H1 (cell line): ENCODE data around the gene ODR4.

Source experiments
- CHD1 ChIP-seq: IDR thresholded peaks from 2 replicates; pipeline ENCODE4 v1.6.1; 2012; ENCODE audit warnings: low read depth, low read length, improper control_type of control experiment
- CTCF ChIP-seq, 3 experiments: IDR thresholded peaks; 1 replicate in 2 of 3; 2 replicates in 1 of 3; pipeline versions ENCODE4 v1.5.1 to v1.6.1; 2011; ENCODE audit warnings: low read length in 3 of 3, mild to moderate bottlenecking in 3 of 3, inconsistent platforms in 2 of 3, low read depth in 1 of 3, moderate library complexity in 1 of 3; ENCODE audit not compliant: insufficient read depth in 1 of 3; ENCODE audit errors: control extremely low read depth in 1 of 3
- EGR1 ChIP-seq: IDR thresholded peaks from 2 replicates; pipeline ENCODE4 v1.6.1; 2011; ENCODE audit warnings: low read depth, low read length, borderline replicate concordance
- FOSL1 ChIP-seq: IDR thresholded peaks from 2 replicates; pipeline ENCODE4 v1.6.1; 2011; ENCODE audit warnings: mild to moderate bottlenecking, low read depth, low read length, moderate library complexity; ENCODE audit not compliant: insufficient read depth
- JUND ChIP-seq: IDR thresholded peaks from 2 replicates; pipeline ENCODE4 v1.6.1; 2011; ENCODE audit warnings: mild to moderate bottlenecking, improper control_type of control experiment, low read length
- POLR2A ChIP-seq, 2 experiments: IDR thresholded peaks; 1 replicate in 1 of 2; 2 replicates in 1 of 2; pipeline ENCODE4 v1.6.1; 2011; ENCODE audit warnings: low read depth in 2 of 2, low read length in 2 of 2, mild to moderate bottlenecking in 2 of 2; ENCODE audit errors: control extremely low read depth in 1 of 2
- SRF ChIP-seq: IDR thresholded peaks from 2 replicates; pipeline ENCODE4 v1.6.1; 2011; ENCODE audit warnings: mild to moderate bottlenecking, low read depth, low read length, moderate library complexity
- TCF12 ChIP-seq: IDR thresholded peaks from 2 replicates; pipeline ENCODE4 v1.6.1; 2011; ENCODE audit warnings: low read depth, mild to moderate bottlenecking, low read length

GRCh38 chr1:186456729-186457255, 81.2 kb downstream of the ODR4 start:
- no peak for TF ChIP-seq CTCF (IDR thresholded peaks at IDR 0.05; ENCODE audit: control extremely low read depth in 1 of 3, insufficient read depth in 1 of 3, low read depth in 1 of 3, low read length in 3 of 3)
- TF ChIP-seq TCF12 = no peak
- TF ChIP-seq POLR2A (IDR thresholded peaks at IDR 0.05; ENCODE audit: control extremely low read depth in 1 of 2, low read depth in 2 of 2, low read length in 2 of 2) = no peak
- no peak for TF ChIP-seq EGR1
- no peak for TF ChIP-seq JUND
- TF ChIP-seq FOSL1 = no peak
- TF ChIP-seq CHD1 = no peak
- no peak for TF ChIP-seq SRF
